Measurements from ENCODE around the gene ATG14. TPM values are rescaled to one million over a fixed set of nuclear protein-coding genes. Genes with fewer than 3 reads are reported as not detected.

Gene ATG14
- total and polyA plus RNA-seq, 2 of the 13 experiments (the other 11 are each of a cell fraction or from before 2014, with no cell fraction given) = 7.2 to 9.1 TPM

- H3K27ac ChIP-seq (ENCODE audit: extremely low read length, insufficient read depth, low read length) = no peak overlapping the region
- H3K9ac ChIP-seq (ENCODE audit: insufficient read depth, low read depth, low read length) = no peak overlapping the region
- no peaks in the 10 kb centered on the region for H3K36me3 ChIP-seq (replicated peaks in 1 of 2; ENCODE audit: control insufficient read depth in 1 of 2, insufficient read depth in 2 of 2, low read length in 2 of 2)
- peaks cover 16% of the 10 kb centered on the region; the same call in 1 of the 2 replicates for H3K4me1 ChIP-seq (ENCODE audit: insufficient read depth, low read length)
- no peaks in the 10 kb centered on the region for H3K79me2 ChIP-seq (ENCODE audit: insufficient read depth, low read length)
- no TSS peak for BruUV-seq (replicated peaks)
- intact Hi-C loops (cut with micrococcal nuclease; ENCODE audit: unreplicated experiment) = no loop called here
- WGBS (ENCODE audit: low lambda C conversion rate) = 35% methylated on average over 13 of the region's 13 CpGs
- H2AFZ ChIP-seq (ENCODE audit: low read length) = no peak overlapping the region
- H4K20me1 ChIP-seq (ENCODE audit: insufficient read depth, low read length) = no peaks in the 10 kb centered on the region
- CTCF ChIA-PET (ENCODE audit: low intra/inter-chr PET ratio, low total read pairs) = no interaction called here
- no peaks in the 10 kb centered on the region for H3K9me3 ChIP-seq (ENCODE audit: low read length)
- POLR2A ChIA-PET = no interaction called here
- no peak overlapping the region for H3K4me3 ChIP-seq (replicated peaks in 1 of 3; ENCODE audit: insufficient read depth in 1 of 3, low read depth in 2 of 3, low read length in 3 of 3)
- peak; percentile 16 for DNase-seq (ENCODE audit: low spot score)
- TF ChIP-seq NR3C1 (CRISPR knock-in tag; IDR thresholded peaks at IDR 0.05) (no peak), KDM5A (IDR thresholded peaks at IDR 0.05; ENCODE audit: borderline replicate concordance, low read length) (no peak), MAFF (IDR thresholded peaks at IDR 0.05; ENCODE audit: low read depth, low read length) (0 out of 2 replicates have a peak, but pooled peaks have one; percentile 11), FOSL2 (CRISPR knock-in tag; IDR thresholded peaks at IDR 0.05) (peak; percentile 52), SIN3B (IDR thresholded peaks at IDR 0.05; ENCODE audit: low read length) (no peak), IKZF1 (IDR thresholded peaks at IDR 0.05) (no peak)
- peak overlapping the region; percentile 43 for H3K4me2 ChIP-seq (ENCODE audit: low read depth, low read length)
- peaks cover 0 to 1% of the 10 kb centered on the region in 2 experiments; a peak in 1 of 5 replicates for H3K27me3 ChIP-seq (ENCODE audit: control insufficient read depth in 1 of 2, insufficient read depth in 2 of 2, low read length in 2 of 2)
- FAIRE-seq = no peak
- peak; percentile 55 for ATAC-seq
- in situ Hi-C loops (cut with HindIII; ENCODE audit: extremely low pct_ligation_motif_present, low pct_unique_long_range_greater_than_20kb) = no loop called here
Measured at GRCh38 chr14:55454264-55455002, 42.8 kb upstream of the ATG14 start.

DNA sequence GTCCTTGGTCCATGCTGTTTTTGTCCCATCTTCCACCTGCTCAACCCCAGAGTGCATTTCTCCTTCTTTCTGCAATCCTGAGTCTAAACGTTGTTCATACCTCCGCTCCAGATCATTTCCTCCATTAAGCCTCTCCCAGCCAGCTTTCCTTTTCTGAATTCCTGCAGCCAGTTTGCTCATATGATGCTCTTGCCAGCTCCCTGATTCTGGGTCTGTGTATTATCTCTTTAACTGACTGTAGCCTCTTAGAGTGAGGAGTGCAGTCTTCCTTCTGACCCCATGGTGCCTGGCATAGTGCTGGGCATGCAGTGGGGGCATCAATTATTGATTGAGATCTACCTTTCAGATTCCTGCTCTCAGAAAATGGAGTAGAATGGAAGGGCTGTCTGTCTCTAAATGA, 40.3 kb upstream of the ATG14 start:
- no peaks in the 10 kb centered on the region for H3K36me3 ChIP-seq (replicated peaks in 1 of 2; ENCODE audit: control insufficient read depth in 1 of 2, insufficient read depth in 2 of 2, low read length in 2 of 2)
- WGBS (ENCODE audit: low lambda C conversion rate) = 5% methylated on average over 2 of the region's 2 CpGs
- H3K9ac ChIP-seq (ENCODE audit: insufficient read depth, low read depth, low read length) = no peak overlapping the region
- ChIA-PET CTCF (ENCODE audit: low intra/inter-chr PET ratio, low total read pairs) (no interaction called here), POLR2A (no interaction called here)
- intact Hi-C loops (cut with micrococcal nuclease; ENCODE audit: unreplicated experiment) = no loop called here
- no peaks in the 10 kb centered on the region for H3K79me2 ChIP-seq (ENCODE audit: insufficient read depth, low read length)
- H4K20me1 ChIP-seq (ENCODE audit: insufficient read depth, low read length) = no peaks in the 10 kb centered on the region
- DNase-seq (ENCODE audit: low spot score) = no peak
- H3K4me1 ChIP-seq (ENCODE audit: insufficient read depth, low read length) = peaks cover 16% of the 10 kb centered on the region; the same call in 1 of the 2 replicates
- FAIRE-seq = no peak
- no peak overlapping the region for H3K27ac ChIP-seq (ENCODE audit: extremely low read length, insufficient read depth, low read length)
- no peak overlapping the region for H3K4me2 ChIP-seq (ENCODE audit: low read depth, low read length)
- no peak for ATAC-seq
- H3K9me3 ChIP-seq (ENCODE audit: low read length) = no peaks in the 10 kb centered on the region
- no peak overlapping the region for H3K4me3 ChIP-seq (replicated peaks in 1 of 3; ENCODE audit: insufficient read depth in 1 of 3, low read depth in 2 of 3, low read length in 3 of 3)
- in situ Hi-C loops (cut with HindIII; ENCODE audit: extremely low pct_ligation_motif_present, low pct_unique_long_range_greater_than_20kb) = no loop called here
- H2AFZ ChIP-seq (ENCODE audit: low read length) = no peak overlapping the region
- BruUV-seq (replicated peaks) = no TSS peak
- H3K27me3 ChIP-seq (ENCODE audit: control insufficient read depth in 1 of 2, insufficient read depth in 2 of 2, low read length in 2 of 2) = peaks cover 0 to 4% of the 10 kb centered on the region in 2 experiments; a peak in 1 of 5 replicates
- no peak for TF ChIP-seq NR3C1 (CRISPR knock-in tag; IDR thresholded peaks at IDR 0.05)
- TF ChIP-seq FOXC1 (CRISPR knock-in tag; IDR thresholded peaks at IDR 0.05; ENCODE audit: borderline replicate concordance) = no peak
- TF ChIP-seq ZNF709 (CRISPR knock-in tag; IDR thresholded peaks at IDR 0.05) = no peak
- TF ChIP-seq AHR (CRISPR knock-in tag; IDR thresholded peaks at IDR 0.05) = no peak
- no peak for TF ChIP-seq TBX2 (CRISPR knock-in tag; IDR thresholded peaks at IDR 0.05; ENCODE audit: borderline replicate concordance)
- no peak for TF ChIP-seq CSRNP1 (CRISPR knock-in tag; IDR thresholded peaks at IDR 0.05)
- TF ChIP-seq, protein P1, sequence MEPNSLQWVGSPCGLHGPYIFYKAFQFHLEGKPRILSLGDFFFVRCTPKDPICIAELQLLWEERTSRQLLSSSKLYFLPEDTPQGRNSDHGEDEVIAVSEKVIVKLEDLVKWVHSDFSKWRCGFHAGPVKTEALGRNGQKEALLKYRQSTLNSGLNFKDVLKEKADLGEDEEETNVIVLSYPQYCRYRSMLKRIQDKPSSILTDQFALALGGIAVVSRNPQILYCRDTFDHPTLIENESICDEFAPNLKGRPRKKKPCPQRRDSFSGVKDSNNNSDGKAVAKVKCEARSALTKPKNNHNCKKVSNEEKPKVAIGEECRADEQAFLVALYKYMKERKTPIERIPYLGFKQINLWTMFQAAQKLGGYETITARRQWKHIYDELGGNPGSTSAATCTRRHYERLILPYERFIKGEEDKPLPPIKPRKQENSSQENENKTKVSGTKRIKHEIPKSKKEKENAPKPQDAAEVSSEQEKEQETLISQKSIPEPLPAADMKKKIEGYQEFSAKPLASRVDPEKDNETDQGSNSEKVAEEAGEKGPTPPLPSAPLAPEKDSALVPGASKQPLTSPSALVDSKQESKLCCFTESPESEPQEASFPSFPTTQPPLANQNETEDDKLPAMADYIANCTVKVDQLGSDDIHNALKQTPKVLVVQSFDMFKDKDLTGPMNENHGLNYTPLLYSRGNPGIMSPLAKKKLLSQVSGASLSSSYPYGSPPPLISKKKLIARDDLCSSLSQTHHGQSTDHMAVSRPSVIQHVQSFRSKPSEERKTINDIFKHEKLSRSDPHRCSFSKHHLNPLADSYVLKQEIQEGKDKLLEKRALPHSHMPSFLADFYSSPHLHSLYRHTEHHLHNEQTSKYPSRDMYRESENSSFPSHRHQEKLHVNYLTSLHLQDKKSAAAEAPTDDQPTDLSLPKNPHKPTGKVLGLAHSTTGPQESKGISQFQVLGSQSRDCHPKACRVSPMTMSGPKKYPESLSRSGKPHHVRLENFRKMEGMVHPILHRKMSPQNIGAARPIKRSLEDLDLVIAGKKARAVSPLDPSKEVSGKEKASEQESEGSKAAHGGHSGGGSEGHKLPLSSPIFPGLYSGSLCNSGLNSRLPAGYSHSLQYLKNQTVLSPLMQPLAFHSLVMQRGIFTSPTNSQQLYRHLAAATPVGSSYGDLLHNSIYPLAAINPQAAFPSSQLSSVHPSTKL (CRISPR knock-in tag; IDR thresholded peaks at IDR 0.05) = no peak
- no peak for TF ChIP-seq SP140L (CRISPR knock-in tag; IDR thresholded peaks at IDR 0.05; ENCODE audit: borderline replicate concordance)
- TF ChIP-seq NFE2L1 (CRISPR knock-in tag; IDR thresholded peaks at IDR 0.05; ENCODE audit: borderline replicate concordance) = no peak

Measured in HepG2 (cell line).